ENCODE data around the gene NGRN.

NGRN gene

GRCh38 chr15:90227816-90228772, 37.4 kb upstream of the NGRN start:
- FAIRE-seq (no peak), DNase-seq (ENCODE audit: insufficient read length) (no peak)
- no peak for TF ChIP-seq POLR2AphosphoS5 (IDR thresholded peaks at IDR 0.05; ENCODE audit: low read depth, low read length)
- no peak for TF ChIP-seq POLR2A (IDR thresholded peaks at IDR 0.05; ENCODE audit: low read depth, low read length)
- TF ChIP-seq TAF1 (IDR thresholded peaks at IDR 0.05; ENCODE audit: borderline replicate concordance, low read depth, low read length): no peak

- TF ChIP-seq TAF1 (IDR thresholded peaks at IDR 0.05; ENCODE audit: borderline replicate concordance, low read depth, low read length) (no peak), POLR2AphosphoS5 (IDR thresholded peaks at IDR 0.05; ENCODE audit: low read depth, low read length) (peak; percentile 37; the same call in 1 of the 2 replicates)
- no peak for FAIRE-seq
- DNase-seq (ENCODE audit: insufficient read length): no peak
Measured at GRCh38 chr15:90228960-90229359, 36.5 kb upstream of the NGRN start.

- DNase-seq (ENCODE audit: insufficient read length) (no peak), FAIRE-seq (no peak)
- TF ChIP-seq POLR2A (IDR thresholded peaks at IDR 0.05; ENCODE audit: low read depth, low read length): no peak
- TF ChIP-seq POLR2AphosphoS5 (IDR thresholded peaks at IDR 0.05; ENCODE audit: low read depth, low read length): no peak
- TF ChIP-seq TAF1 (IDR thresholded peaks at IDR 0.05; ENCODE audit: borderline replicate concordance, low read depth, low read length): no peak
Measured at GRCh38 chr15:90230071-90230494, 35.4 kb upstream of the NGRN start.

GRCh38 chr15:90230610-90231009, 34.9 kb upstream of the NGRN start:
- DNase-seq (ENCODE audit: insufficient read length) (no peak), FAIRE-seq (no peak)
- no peak for TF ChIP-seq TAF1 (IDR thresholded peaks at IDR 0.05; ENCODE audit: borderline replicate concordance, low read depth, low read length)
- TF ChIP-seq POLR2AphosphoS5 (IDR thresholded peaks at IDR 0.05; ENCODE audit: low read depth, low read length): no peak
- no peak for TF ChIP-seq POLR2A (IDR thresholded peaks at IDR 0.05; ENCODE audit: low read depth, low read length)

- DNase-seq (ENCODE audit: insufficient read length) (peak; percentile 57), FAIRE-seq (no peak)
- TF ChIP-seq TAF1 (IDR thresholded peaks at IDR 0.05; ENCODE audit: borderline replicate concordance, low read depth, low read length): peak; percentile 11; the same call in 1 of the 2 replicates
- TF ChIP-seq POLR2AphosphoS5 (IDR thresholded peaks at IDR 0.05; ENCODE audit: low read depth, low read length): peak; percentile 39; the same call in 1 of the 2 replicates
- TF ChIP-seq POLR2A (IDR thresholded peaks at IDR 0.05; ENCODE audit: low read depth, low read length): peak; percentile 57; the same call in 1 of the 2 replicates
Measured at GRCh38 chr15:90231028-90232017, 34.1 kb upstream of the NGRN start.

- FAIRE-seq (no peak), DNase-seq (ENCODE audit: insufficient read length) (no peak)
- TF ChIP-seq POLR2A (IDR thresholded peaks at IDR 0.05; ENCODE audit: low read depth, low read length) (no peak), POLR2AphosphoS5 (IDR thresholded peaks at IDR 0.05; ENCODE audit: low read depth, low read length) (no peak), TAF1 (IDR thresholded peaks at IDR 0.05; ENCODE audit: borderline replicate concordance, low read depth, low read length) (no peak)
Measured at GRCh38 chr15:90232196-90232595, 33.3 kb upstream of the NGRN start.

- FAIRE-seq (no peak), DNase-seq (ENCODE audit: insufficient read length) (no peak)
- TF ChIP-seq POLR2AphosphoS5 (IDR thresholded peaks at IDR 0.05; ENCODE audit: low read depth, low read length): no peak
- TF ChIP-seq POLR2A (IDR thresholded peaks at IDR 0.05; ENCODE audit: low read depth, low read length): no peak
- TF ChIP-seq TAF1 (IDR thresholded peaks at IDR 0.05; ENCODE audit: borderline replicate concordance, low read depth, low read length): no peak
Measured at GRCh38 chr15:90232941-90233386, 32.5 kb upstream of the NGRN start.

GRCh38 chr15:90233387-90234095, 31.9 kb upstream of the NGRN start, which contains the start of gene CIB1:
TSS of gene CIB1 (minus strand) at chr15:90233941. CDS start at chr15:90233885, 56 bp downstream.
- TF ChIP-seq POLR2A (IDR thresholded peaks at IDR 0.05; ENCODE audit: low read depth, low read length) (peak; percentile 71; the same call in 1 of the 2 replicates), POLR2AphosphoS5 (IDR thresholded peaks at IDR 0.05; ENCODE audit: low read depth, low read length) (peak; percentile 40), TAF1 (IDR thresholded peaks at IDR 0.05; ENCODE audit: borderline replicate concordance, low read depth, low read length) (no peak)
- FAIRE-seq (peak; percentile 46), DNase-seq (ENCODE audit: insufficient read length) (peak; percentile 96)

- DNase-seq (ENCODE audit: insufficient read length) (no peak), FAIRE-seq (peak; percentile 94)
- TF ChIP-seq POLR2AphosphoS5 (IDR thresholded peaks at IDR 0.05; ENCODE audit: low read depth, low read length) (peak; percentile 77), POLR2A (IDR thresholded peaks at IDR 0.05; ENCODE audit: low read depth, low read length) (peak; percentile 86), TAF1 (IDR thresholded peaks at IDR 0.05; ENCODE audit: borderline replicate concordance, low read depth, low read length) (no peak; the same call in 1 of the 2 replicates)
Measured at GRCh38 chr15:90234096-90234988, 31.1 kb upstream of the NGRN start, which contains the start of gene GDPGP1. TSS of gene GDPGP1 (plus strand) at chr15:90234209. CDS start at chr15:90240909, 6,700 bp downstream.

All from GM12892 (cell line).